Omental fat pad (tissue), 4 donors: Measurements from ENCODE around the gene ACOXL. TPM values are rescaled to one million over a fixed set of nuclear protein-coding genes. Genes with fewer than 3 reads are reported as not detected.
"Not testable (repeated sequence)": the region's sequence is repeated elsewhere in the genome, so short reads cannot be mapped to it uniquely, and the experiment has no call there.

Experiments used
- ATAC-seq: fragments of 150-250 bp; one replicate; pipeline ENCODE4 v1.9.1; 2016; ENCODE audit warnings: mild to moderate bottlenecking, moderate library complexity; ENCODE audit not compliant: low FRiP score
- DNase-seq: peaks from one replicate; pipeline ENCODE4 v3.0.0-alpha.2; 2019; ENCODE audit warnings: low spot score
- total RNA-seq, 4 donors: library from RNA; depleted of rRNA; stranded (reverse); fragments of >200 nt; gene quantifications; one replicate each; pipeline ENCODE4 v1.1.0, GENCODE V29; 2016
- TF ChIP-seq, protein P1 (sequence below), 3 donors: fragments of 450-650 bp; IDR thresholded peaks; one replicate each; pipeline ENCODE4 v1.5.1; 2016 to 2017; ENCODE audit warnings: antibody characterized with exemption in 3 of 3, mild to moderate bottlenecking in 3 of 3, moderate library complexity in 2 of 3

Gene ACOXL
- total RNA-seq, 4 donors from 2014 or later, result 0.12 to 0.84 TPM; not detected in 2

DNA sequence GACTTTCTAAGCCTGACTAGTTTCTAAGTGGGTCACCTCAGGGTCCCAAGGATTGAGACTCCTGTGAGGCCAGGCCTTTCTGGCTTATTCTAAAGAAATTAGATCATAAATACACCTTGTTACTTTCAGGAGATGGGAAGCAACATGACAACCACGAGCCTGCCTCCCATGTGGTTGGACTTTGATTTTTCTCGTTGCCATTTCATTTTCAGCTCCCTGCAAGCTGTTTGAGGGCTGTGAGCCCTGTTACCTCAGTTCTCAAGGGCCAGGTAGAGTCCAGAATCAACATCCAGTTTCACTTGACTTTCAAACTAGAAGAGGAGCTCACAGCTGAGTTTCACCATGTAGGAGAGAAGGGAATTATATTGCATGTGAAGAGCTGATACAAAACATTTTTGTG is 228.6 kb downstream of the ACOXL start:
- TF ChIP-seq, protein P1, sequence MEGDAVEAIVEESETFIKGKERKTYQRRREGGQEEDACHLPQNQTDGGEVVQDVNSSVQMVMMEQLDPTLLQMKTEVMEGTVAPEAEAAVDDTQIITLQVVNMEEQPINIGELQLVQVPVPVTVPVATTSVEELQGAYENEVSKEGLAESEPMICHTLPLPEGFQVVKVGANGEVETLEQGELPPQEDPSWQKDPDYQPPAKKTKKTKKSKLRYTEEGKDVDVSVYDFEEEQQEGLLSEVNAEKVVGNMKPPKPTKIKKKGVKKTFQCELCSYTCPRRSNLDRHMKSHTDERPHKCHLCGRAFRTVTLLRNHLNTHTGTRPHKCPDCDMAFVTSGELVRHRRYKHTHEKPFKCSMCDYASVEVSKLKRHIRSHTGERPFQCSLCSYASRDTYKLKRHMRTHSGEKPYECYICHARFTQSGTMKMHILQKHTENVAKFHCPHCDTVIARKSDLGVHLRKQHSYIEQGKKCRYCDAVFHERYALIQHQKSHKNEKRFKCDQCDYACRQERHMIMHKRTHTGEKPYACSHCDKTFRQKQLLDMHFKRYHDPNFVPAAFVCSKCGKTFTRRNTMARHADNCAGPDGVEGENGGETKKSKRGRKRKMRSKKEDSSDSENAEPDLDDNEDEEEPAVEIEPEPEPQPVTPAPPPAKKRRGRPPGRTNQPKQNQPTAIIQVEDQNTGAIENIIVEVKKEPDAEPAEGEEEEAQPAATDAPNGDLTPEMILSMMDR (IDR thresholded peaks at IDR 0.05), result no peak
- ATAC-seq, result no peak
- no peak for DNase-seq

- not testable (repeated sequence) for DNase-seq, ATAC-seq
Measured at GRCh38 chr2:110961643-110962042, 229.3 kb downstream of the ACOXL start.

GRCh38 chr2:110969696-110970095 is 237.3 kb downstream of the ACOXL start:
- TF ChIP-seq, protein P1 (IDR thresholded peaks at IDR 0.05), result no peak
- ATAC-seq, result no peak
- no peak for DNase-seq

GRCh38 chr2:110970201-110970600 is 237.8 kb downstream of the ACOXL start:
- DNase-seq (no peak), ATAC-seq (no peak)
- TF ChIP-seq, protein P1 (IDR thresholded peaks at IDR 0.05), result no peak

GRCh38 chr2:110971811-110972210 is 239.4 kb downstream of the ACOXL start:
- ATAC-seq (no peak), DNase-seq (no peak)
- TF ChIP-seq, protein P1 (IDR thresholded peaks at IDR 0.05), result no peak

- ATAC-seq, result no peak
- no peak for DNase-seq
- TF ChIP-seq, protein P1 (IDR thresholded peaks at IDR 0.05), result no peak
Measured at GRCh38 chr2:110973262-110973661, 240.9 kb downstream of the ACOXL start.

DNA sequence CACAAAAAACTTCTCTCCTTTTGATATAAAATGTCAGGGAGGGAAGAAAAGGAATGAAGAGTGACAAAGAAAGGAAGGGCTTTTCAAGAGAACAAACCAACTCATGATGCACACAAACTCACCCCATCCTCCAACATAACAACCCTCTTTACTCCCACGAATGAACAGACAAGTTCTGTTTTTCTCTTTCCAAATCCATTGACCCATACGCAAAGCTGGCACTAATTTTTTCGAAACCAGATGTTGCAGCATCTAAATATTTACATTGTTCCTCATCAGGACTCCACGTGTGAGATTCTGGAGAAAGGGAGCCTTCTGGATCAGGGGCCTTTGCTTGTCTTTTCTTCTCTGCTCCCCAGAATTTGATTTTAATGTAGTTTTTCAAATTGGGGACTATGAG is 245.0 kb downstream of the ACOXL start:
- no peak for DNase-seq
- TF ChIP-seq, protein P1 (IDR thresholded peaks at IDR 0.05), result no peak
- no peak for ATAC-seq

DNA sequence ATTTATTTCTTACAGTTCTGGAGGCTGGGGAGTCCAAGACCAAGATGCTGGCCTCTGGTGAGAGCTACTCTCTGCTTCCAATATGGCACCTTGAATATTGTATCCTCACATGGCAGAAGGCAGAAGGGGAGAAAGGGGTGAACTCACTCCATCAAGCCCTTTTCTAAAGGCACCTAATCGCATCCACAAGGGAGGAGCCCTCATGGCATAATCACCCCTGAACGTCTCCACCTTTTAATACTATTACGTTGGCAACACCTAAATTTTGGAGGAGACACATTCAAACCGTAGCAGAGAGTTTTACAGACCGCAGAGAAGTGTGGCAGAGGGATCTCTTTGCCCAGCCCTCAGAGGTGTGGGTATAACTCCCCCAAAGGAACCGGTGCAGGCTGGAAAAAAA is 245.8 kb downstream of the ACOXL start:
- TF ChIP-seq, protein P1 (IDR thresholded peaks at IDR 0.05), result no peak
- ATAC-seq, result no peak
- DNase-seq, result no peak
